HAP-1 (cell line): Measurements from ENCODE around the gene KRTAP23-1.

Experiments used
- DNase-seq, 2 experiments: peaks; one replicate each; pipeline ENCODE4 v3.0.0-alpha.2; 2016 to 2020; ENCODE audit warnings: low spot score in 2 of 2
- H3K27me3 ChIP-seq: fragments of 250-450 bp; sonication (Bioruptor Pico); 2 replicates; pipeline ENCODE4 v1.5.1; 2020; ENCODE audit warnings: low read depth, mild to moderate bottlenecking, moderate library complexity
- H3K36me3 ChIP-seq: fragments of 250-450 bp; sonication (Bioruptor Pico); replicated peaks from 2 replicates; pipeline ENCODE4 v1.5.1; 2020; ENCODE audit warnings: mild to moderate bottlenecking
- H3K4me1 ChIP-seq: fragments of 250-450 bp; sonication (Bioruptor Pico); 2 replicates; pipeline ENCODE4 v1.5.1; 2020; ENCODE audit warnings: mild to moderate bottlenecking
- H3K4me3 ChIP-seq: fragments of 250-450 bp; sonication (Bioruptor Pico); 2 replicates; pipeline ENCODE4 v1.5.1; 2020; ENCODE audit warnings: mild to moderate bottlenecking, moderate library complexity
- H3K9me3 ChIP-seq: fragments of 250-450 bp; sonication (Bioruptor Pico); 2 replicates; pipeline ENCODE4 v1.5.1; 2020; ENCODE audit warnings: mild to moderate bottlenecking, moderate library complexity
- in situ Hi-C: fragments of 300-500 bp; cut with MboI; formaldehyde crosslinking; loops from 3 replicates; pipeline ENCODE4 v1.14.3; 2020; ENCODE audit warnings: low sequenced_read_pairs, inconsistent platforms, mixed read lengths

The KRTAP23-1 gene

GRCh38 chr21:30337276-30337744, 11.1 kb downstream of the KRTAP23-1 start, which contains the start of gene KRTAP27-1:
Gene KRTAP27-1 (minus strand): TSS chr21:30337694. CDS start chr21:30337668, 26 bp downstream.
- no peak within 1 kb of the TSS for H3K4me3 ChIP-seq
- peaks cover 3% of the 10 kb centered on the region; the same call in 1 of the 2 replicates for H3K9me3 ChIP-seq
- no peak for DNase-seq
- H3K36me3 ChIP-seq, result no peaks in the 10 kb centered on the region
- in situ Hi-C loops, result no loop called here
- H3K27me3 ChIP-seq, result no peaks in the 10 kb centered on the region
- H3K4me1 ChIP-seq, result no peaks in the 10 kb centered on the region

DNA sequence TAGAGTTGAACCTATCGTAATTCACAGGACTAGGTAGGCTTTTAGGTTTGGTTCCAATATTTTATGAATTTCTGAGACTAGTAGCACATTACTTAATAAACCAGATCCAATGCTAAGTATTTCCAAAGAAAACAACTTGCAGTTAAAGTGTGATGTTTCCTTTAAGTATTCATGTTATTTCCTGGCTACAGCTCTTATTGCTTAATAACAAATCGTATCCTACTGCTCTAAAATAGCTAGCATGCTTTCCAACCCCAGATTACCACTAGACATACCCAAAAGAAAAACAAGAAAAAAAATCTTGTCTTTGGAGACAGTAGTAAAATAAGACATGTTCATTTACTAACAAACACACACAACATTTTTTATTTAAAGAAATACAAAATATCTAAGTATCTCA, 11.8 kb downstream of the KRTAP23-1 start:
- no peak overlapping the region for H3K4me3 ChIP-seq
- H3K27me3 ChIP-seq, result no peaks in the 10 kb centered on the region
- H3K4me1 ChIP-seq, result no peaks in the 10 kb centered on the region
- no peaks in the 10 kb centered on the region for H3K36me3 ChIP-seq
- in situ Hi-C loops, result no loop called here
- DNase-seq, result no peak
- peaks cover 3% of the 10 kb centered on the region; the same call in 1 of the 2 replicates for H3K9me3 ChIP-seq

GRCh38 chr21:30333736-30334135, 14.7 kb downstream of the KRTAP23-1 start:
- no peaks in the 10 kb centered on the region for H3K27me3 ChIP-seq
- peaks cover 3% of the 10 kb centered on the region; the same call in 1 of the 2 replicates for H3K9me3 ChIP-seq
- no peaks in the 10 kb centered on the region for H3K4me1 ChIP-seq
- in situ Hi-C loops, result no loop called here
- H3K4me3 ChIP-seq, result no peak overlapping the region
- no peak for DNase-seq
- H3K36me3 ChIP-seq, result no peaks in the 10 kb centered on the region

GRCh38 chr21:30332681-30333080, 15.7 kb downstream of the KRTAP23-1 start:
- Histone ChIP-seq H3K4me1 (no peaks in the 10 kb centered on the region), H3K9me3 (peaks cover 3% of the 10 kb centered on the region; the same call in 1 of the 2 replicates), H3K27me3 (no peaks in the 10 kb centered on the region), H3K4me3 (no peak overlapping the region), H3K36me3 (no peaks in the 10 kb centered on the region)
- in situ Hi-C loops, result no loop called here
- no peak for DNase-seq

DNA sequence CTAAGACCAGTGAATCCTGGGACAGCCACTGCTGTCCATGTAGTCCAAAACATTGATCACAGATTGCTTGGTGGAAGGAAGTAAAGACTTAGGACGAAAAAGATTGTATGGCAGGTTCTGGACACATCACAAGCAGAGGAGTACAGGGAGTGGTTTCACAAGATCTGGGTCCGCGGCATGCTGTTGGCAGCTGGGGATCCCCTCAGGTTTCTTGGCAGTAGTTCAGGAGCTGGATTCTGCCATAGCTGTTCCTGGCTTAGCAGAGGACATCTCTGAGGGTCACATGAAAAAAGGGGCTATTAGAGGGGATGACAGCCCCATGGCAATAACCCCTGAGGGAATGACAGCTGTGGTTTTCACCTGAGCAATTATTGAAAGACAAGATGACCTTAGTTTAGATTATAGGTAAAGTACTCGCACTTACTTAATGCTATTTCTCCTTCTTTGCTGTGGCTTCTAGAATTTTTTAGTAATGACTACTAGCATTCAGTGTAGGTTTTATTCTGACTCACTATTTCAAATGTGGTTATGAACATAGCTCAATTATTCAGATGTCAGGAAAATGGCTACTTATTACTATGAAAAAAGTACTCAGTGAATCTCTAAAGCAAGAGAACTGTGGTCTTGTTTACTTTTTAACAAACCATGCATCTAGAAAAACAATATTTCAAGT, 19.1 kb downstream of the KRTAP23-1 start:
- no peak for DNase-seq
- no peaks in the 10 kb centered on the region for H3K36me3 ChIP-seq
- no peaks in the 10 kb centered on the region for H3K4me1 ChIP-seq
- in situ Hi-C loops, result no loop called here
- H3K27me3 ChIP-seq, result no peaks in the 10 kb centered on the region
- peaks cover 3% of the 10 kb centered on the region; the same call in 1 of the 2 replicates for H3K9me3 ChIP-seq
- no peak overlapping the region for H3K4me3 ChIP-seq

- DNase-seq, result no peak
- in situ Hi-C loops, result no loop called here
- H3K27me3 ChIP-seq, result no peaks in the 10 kb centered on the region
- H3K9me3 ChIP-seq, result no peaks in the 10 kb centered on the region; the same call in 1 of the 2 replicates
- H3K4me3 ChIP-seq, result no peak overlapping the region
- no peaks in the 10 kb centered on the region for H3K4me1 ChIP-seq
- no peaks in the 10 kb centered on the region for H3K36me3 ChIP-seq
These were observed 22.0 kb downstream of the KRTAP23-1 start for GRCh38 chr21:30326390-30326789.

DNA sequence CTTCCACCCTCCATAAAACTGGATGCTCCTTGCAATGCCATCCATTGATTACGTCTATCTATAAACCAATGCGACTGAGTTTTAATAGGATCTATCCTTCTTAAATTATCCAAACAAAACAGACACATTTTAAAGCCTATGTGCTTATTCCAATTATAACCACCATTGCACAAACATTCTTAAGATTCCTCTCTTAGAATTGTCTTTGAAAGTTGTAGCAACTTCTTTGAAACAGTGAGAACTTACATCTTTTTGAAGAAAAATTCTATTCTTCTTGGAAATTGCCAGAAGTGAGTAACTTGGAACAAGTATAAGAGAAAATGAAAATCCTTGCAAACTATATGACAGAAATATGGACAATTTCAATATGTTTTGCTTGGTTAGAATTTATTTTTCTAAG, 28.2 kb downstream of the KRTAP23-1 start, which contains the start of gene KRTAP26-1:
TSS of gene KRTAP26-1 (minus strand) at position 101 of the 400 bp plus-strand sequence. CDS start 280 bp downstream, outside the sequence.
- H3K9me3 ChIP-seq, result no peaks in the 10 kb centered on the region
- in situ Hi-C loops, result no loop called here
- H3K4me3 ChIP-seq, result no peak within 1 kb of the TSS
- H3K4me1 ChIP-seq, result no peaks in the 10 kb centered on the region
- H3K27me3 ChIP-seq, result no peaks in the 10 kb centered on the region
- DNase-seq, result no peak
- H3K36me3 ChIP-seq, result no peaks in the 10 kb centered on the region

DNA sequence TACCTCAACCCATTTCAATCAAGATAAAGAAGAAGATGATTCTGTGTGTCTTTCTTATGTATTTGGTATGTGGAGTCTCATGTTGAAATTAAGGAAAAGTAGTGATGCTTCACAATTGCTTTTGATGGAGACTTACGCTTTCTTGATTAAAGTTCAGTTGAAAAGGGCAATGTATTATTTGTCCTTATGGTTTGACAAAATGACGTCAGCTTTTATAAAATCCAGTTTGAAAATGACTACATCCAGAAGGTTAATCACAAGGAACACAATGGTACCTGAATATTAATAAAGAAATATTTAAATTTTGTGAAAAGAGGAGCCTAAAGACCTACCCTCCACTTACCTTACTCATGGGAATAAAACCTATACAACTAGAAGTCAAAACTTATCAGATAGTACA, 32.7 kb downstream of the KRTAP23-1 start:
- DNase-seq, result no peak
- in situ Hi-C loops, result no loop called here
- no peaks in the 10 kb centered on the region for H3K36me3 ChIP-seq
- H3K4me3 ChIP-seq, result no peak overlapping the region
- H3K27me3 ChIP-seq, result no peaks in the 10 kb centered on the region
- no peaks in the 10 kb centered on the region for H3K9me3 ChIP-seq
- H3K4me1 ChIP-seq, result no peaks in the 10 kb centered on the region

- H3K4me3 ChIP-seq, result no peak overlapping the region
- H3K9me3 ChIP-seq, result no peaks in the 10 kb centered on the region; the same call in 1 of the 2 replicates
- no peaks in the 10 kb centered on the region for H3K36me3 ChIP-seq
- no peaks in the 10 kb centered on the region for H3K4me1 ChIP-seq
- in situ Hi-C loops, result no loop called here
- H3K27me3 ChIP-seq, result no peaks in the 10 kb centered on the region
- no peak for DNase-seq
These were observed 41.5 kb downstream of the KRTAP23-1 start for GRCh38 chr21:30306884-30307283.

- Histone ChIP-seq H3K4me1 (no peaks in the 10 kb centered on the region), H3K4me3 (no peak overlapping the region), H3K27me3 (no peaks in the 10 kb centered on the region), H3K9me3 (no peaks in the 10 kb centered on the region; the same call in 1 of the 2 replicates), H3K36me3 (no peaks in the 10 kb centered on the region)
- in situ Hi-C loops, result no loop called here
- DNase-seq, result no peak
These were observed 43.3 kb downstream of the KRTAP23-1 start for GRCh38 chr21:30305136-30305535.
